ENCODE results near the gene ZNF555.

ZNF555 gene

DNA sequence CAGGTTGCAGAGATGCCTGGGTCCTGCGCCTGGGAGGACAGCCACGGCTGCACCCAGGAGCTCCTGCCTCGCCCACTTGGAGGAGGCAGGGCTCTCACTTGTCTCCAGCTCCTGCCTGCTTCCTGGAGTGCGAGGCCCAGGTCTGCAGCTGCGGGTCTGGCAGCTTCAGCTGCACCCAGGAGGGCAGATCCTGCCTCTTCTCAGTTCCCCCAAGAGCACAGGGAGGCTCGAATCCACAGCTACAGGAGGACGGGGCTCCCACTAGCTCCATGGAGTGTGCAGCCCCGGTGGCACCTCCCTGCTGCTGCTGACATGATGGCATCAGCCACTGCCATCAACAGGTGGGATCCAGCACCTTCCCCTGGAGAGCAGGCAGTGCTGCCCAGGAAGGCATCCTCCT lies 17.1 kb upstream of the ZNF555 start:
- DNase-seq (ENCODE audit: low read depth in 2 of 2), result no peak

- DNase-seq (ENCODE audit: low read depth in 2 of 2), result no peak
Observed at GRCh38 chr19:2827022-2827421, 14.3 kb upstream of the ZNF555 start.

GRCh38 chr19:2827840-2828489 lies 13.3 kb upstream of the ZNF555 start:
- no peak for DNase-seq (ENCODE audit: low read depth in 2 of 2)

DNA sequence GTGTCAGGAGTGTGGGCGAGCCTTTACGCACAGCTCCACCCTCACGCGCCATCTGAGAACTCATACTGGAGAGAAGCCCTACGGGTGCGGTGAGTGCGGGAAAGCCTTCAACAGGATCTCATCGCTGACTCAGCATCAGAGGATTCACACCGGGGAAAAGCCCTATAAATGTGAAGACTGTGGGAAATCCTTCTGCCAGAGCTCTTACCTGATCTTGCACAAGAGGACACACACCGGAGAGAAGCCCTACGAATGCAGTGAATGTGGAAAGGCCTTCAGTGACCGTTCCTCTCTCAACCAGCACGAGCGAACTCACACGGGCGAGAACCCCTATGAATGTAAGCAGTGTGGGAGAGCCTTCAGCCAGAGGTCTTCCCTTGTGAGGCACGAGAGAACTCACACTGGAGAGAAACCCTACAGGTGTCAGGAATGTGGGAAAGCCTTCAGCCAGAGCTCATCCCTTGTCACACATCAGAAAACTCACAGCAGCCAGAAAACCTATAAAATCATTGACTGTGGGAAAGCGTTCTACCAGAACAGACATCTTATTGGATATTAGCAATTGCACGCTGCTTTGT lies 6.9 kb upstream of the ZNF555 start:
- no peak for DNase-seq (ENCODE audit: low read depth in 2 of 2)

DNA sequence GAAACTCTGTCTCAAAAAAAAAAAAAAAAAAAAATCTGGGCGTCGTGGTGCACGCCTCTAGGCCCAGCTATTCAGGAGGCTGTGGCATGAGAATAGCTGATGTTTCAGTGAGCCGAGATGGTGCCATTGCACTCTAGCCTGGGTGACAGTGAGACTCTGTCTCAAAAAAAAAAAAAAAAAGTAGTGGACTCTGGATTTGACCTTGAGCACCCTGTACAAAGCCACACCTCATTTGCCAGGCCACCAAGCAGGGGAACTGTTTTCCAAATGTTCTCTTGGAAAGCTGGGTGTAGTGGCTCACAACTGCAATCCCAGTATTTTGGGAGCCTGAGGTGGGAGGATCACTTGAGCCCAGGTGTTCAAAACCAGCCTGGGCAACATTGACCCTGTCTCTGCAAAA lies 3.8 kb upstream of the ZNF555 start:
- no peak for DNase-seq (ENCODE audit: low read depth in 2 of 2)

DNA sequence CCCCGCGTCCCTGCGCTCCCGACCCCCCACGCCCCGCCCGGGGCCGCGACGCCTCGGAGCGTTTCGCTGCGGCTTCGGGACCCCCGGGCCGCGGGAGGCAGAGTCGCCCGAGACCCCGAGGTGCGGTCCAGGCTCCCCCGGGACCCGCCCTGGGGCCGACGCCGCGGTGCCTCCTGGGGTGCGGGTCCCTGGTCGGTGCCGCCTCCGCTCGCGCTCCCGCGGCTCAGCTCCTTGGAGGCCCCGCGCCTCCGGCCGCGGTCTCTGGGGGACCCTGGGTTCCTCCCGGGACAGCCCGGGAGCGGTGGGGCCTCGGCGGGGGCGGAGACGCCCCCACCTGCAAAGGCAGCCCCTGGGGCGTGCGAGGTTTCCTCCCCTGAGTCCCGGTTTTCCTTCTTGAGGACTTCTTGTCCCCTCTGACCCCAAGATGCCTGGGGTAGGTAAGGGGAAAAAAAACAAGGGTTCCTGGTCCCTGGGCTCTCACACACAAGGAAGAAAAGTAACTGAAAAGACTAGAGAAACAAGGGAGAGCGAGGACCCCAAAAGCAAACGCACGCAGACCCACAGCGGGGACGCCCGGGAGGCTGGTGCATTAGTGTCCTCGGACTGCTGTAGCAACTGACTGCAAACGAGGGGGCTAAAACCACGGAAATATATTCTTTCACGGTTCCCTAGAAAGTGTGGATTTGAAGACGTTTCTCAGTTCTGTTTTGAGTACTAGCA lies 740 bp downstream of the ZNF555 start:
- no peak for DNase-seq (ENCODE audit: low read depth in 2 of 2)

DNA sequence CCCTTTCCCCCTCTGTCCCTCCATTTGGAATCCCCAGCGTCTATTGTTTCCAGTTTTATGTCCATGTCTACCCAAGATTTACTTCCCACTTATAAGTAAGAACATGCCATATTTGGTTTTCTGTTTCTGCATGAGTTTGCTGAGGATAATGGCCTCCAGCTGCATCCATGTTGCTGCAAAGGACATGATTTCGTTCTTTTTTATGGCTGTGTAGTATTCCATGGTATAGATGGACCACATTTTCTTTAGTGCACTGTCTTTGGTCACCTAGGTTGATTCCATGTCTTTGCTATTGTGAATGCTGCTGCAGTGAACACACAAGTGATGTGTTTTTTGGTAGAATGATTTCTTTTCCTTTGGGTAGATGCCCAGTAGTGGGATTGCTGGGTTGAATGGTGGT lies 3.8 kb downstream of the ZNF555 start:
- no peak for DNase-seq (ENCODE audit: low read depth in 2 of 2)

GRCh38 chr19:2846180-2846894 lies 5.1 kb downstream of the ZNF555 start:
- DNase-seq (ENCODE audit: low read depth in 2 of 2), result no peak

GRCh38 chr19:2847507-2847906 lies 6.2 kb downstream of the ZNF555 start:
- DNase-seq (ENCODE audit: low read depth in 2 of 2), result no peak

GRCh38 chr19:2848616-2849015 lies 7.3 kb downstream of the ZNF555 start:
- no peak for DNase-seq (ENCODE audit: low read depth in 2 of 2)

GRCh38 chr19:2850256-2850925 lies 9.1 kb downstream of the ZNF555 start:
- DNase-seq (ENCODE audit: low read depth in 2 of 2), result no peak

- no peak for DNase-seq (ENCODE audit: low read depth in 2 of 2)
Observed at GRCh38 chr19:2852598-2852997, 11.3 kb downstream of the ZNF555 start.

DNA sequence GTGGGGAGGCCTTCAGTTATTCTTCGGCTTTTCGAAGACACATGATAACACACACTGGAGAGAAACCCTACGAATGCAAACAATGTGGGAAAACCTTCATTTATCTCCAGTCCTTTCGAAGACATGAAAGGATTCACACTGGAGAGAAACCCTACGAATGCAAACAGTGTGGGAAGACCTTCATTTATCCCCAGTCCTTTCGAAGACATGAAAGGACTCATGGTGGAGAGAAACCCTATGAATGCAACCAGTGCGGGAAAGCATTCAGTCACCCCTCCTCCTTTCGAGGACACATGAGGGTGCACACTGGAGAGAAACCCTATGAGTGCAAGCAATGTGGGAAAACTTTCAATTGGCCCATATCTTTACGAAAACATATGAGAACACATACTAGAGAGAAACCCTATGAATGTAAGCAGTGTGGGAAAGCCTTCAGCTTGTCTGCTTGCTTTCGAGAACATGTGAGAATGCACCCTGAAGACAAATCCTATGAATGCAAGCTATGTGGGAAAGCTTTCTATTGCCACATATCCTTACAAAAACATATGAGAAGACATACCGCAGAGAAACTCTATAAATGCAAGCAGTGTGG lies 11.8 kb downstream of the ZNF555 start:
- no peak for DNase-seq (ENCODE audit: low read depth in 2 of 2)

DNA sequence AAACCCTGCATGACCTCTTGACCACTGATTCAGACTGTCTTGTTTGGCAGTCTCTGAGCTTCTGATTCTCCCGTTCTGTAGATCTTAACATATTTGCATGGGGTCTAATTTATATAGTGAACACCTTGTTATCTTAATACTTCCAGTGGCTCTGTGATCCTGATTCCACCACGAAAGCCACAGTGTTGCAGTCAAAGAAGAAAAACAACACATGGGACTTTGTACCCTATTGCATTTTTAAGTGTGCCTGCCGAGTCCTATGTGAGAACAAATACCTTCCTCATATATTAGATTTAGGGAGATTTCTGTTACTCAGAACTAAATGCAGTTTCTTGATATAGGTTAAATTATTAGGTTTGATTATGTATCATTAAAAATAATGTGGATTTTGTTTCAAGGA lies 13.6 kb downstream of the ZNF555 start:
- DNase-seq (ENCODE audit: low read depth in 2 of 2), result no peak

GRCh38 chr19:2856457-2857050 lies 15.3 kb downstream of the ZNF555 start:
- DNase-seq (ENCODE audit: low read depth in 2 of 2), result no peak

- no peak for DNase-seq (ENCODE audit: low read depth in 2 of 2)
Observed at GRCh38 chr19:2858864-2859263, 17.6 kb downstream of the ZNF555 start.

- no peak for DNase-seq (ENCODE audit: low read depth in 2 of 2)
Observed at GRCh38 chr19:2863816-2864215, 22.5 kb downstream of the ZNF555 start.

GRCh38 chr19:2865334-2866100 lies 24.2 kb downstream of the ZNF555 start:
- DNase-seq (ENCODE audit: low read depth in 2 of 2), result no peak

DNA sequence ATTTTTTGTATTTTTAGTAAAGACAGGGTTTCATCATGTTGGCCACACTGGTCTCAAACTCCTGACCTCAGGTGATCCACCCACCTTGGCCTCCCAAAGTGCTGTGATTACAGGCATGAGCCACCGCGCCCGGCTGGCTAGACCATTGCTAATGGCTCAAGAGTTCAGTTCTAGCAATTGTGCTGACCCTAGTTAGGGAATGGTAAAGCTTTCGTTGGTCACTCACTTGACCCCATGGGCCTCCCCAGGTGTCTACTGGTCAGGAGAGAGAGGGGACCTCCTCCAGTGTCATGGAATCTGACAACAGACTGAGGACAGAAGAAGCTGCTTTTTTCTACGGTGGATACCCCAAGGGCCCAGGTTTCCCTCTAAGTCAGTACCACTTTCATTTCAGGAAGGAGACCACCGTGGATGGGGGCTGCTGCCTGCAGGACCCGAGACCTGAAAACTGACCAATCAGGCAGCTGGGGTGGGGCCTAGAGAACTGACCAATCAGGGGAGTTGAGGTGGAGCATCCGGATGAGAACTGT lies 25.3 kb downstream of the ZNF555 start:
- DNase-seq (ENCODE audit: low read depth in 2 of 2), result no peak

Measured in stimulated activated CD8-positive, alpha-beta memory T cell treated with anti-CD3 and anti-CD28 coated beads, Interleukin-2, amount 100 ng/mL, for 1 hour (primary cell).